Effector memory CD4-positive, alpha-beta T cell (primary cell): ENCODE data around the gene SERPINH1.

Experiments used
- DNase-seq, 3 donors: peaks; one replicate each; pipeline ENCODE4 v3.0.0-alpha.2; 2020
- H3K27ac ChIP-seq: 2 replicates; pipeline ENCODE4 v1.7.0; 2013; ENCODE audit warnings: mild to moderate bottlenecking, low read length, moderate library complexity; ENCODE audit not compliant: insufficient read depth, poor library complexity, severe bottlenecking
- H3K27me3 ChIP-seq: replicated peaks from 2 replicates; pipeline ENCODE4 v1.7.0; 2013; ENCODE audit warnings: mild to moderate bottlenecking, low read length; ENCODE audit not compliant: insufficient read depth, control insufficient read depth, poor library complexity, severe bottlenecking
- H3K36me3 ChIP-seq: 2 replicates; pipeline ENCODE4 v1.7.0; 2013; ENCODE audit warnings: mild to moderate bottlenecking, low read length, moderate library complexity; ENCODE audit not compliant: control insufficient read depth, insufficient read depth
- H3K4me1 ChIP-seq: 2 replicates; pipeline ENCODE4 v1.7.0; 2013; ENCODE audit warnings: low read length, mild to moderate bottlenecking; ENCODE audit not compliant: control insufficient read depth, insufficient read depth, poor library complexity, severe bottlenecking
- H3K4me3 ChIP-seq: 2 replicates; pipeline ENCODE4 v1.7.0; 2013; ENCODE audit warnings: low read length, low read depth, mild to moderate bottlenecking; ENCODE audit not compliant: insufficient read depth, poor library complexity, severe bottlenecking
- H3K9me3 ChIP-seq: 2 replicates; pipeline ENCODE4 v1.7.0; 2013; ENCODE audit warnings: mild to moderate bottlenecking, low read length, moderate library complexity; ENCODE audit not compliant: control insufficient read depth

Gene SERPINH1

DNA sequence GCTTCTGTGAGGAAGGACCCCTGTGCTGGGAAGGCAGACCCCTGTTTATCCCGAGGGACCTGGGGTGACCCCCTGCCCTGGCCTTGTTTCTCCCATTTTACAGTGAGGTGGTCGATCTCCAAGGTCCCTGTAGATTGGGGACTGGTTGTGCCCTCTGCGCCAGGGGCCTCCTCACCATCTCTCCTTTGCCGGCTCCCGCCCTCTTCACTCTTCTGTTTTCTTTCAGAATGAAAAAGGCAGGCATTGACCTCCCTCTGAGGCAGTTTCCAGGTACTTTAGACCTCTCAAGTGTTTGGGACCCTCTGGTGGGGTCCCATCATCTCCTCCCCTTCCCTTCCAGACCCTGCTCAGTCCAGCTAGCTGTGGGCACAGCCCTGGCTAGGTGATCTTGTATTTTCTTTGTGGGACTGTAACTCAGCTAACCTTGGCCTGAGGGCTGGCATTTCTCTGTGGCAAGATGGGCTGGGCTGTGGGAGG lies 1.5 kb downstream of the SERPINH1 start:
- Histone ChIP-seq H3K27ac (no peak overlapping the region), H3K4me1 (peaks cover 19% of the 10 kb centered on the region), H3K27me3 (no peaks in the 10 kb centered on the region), H3K4me3 (peak overlapping the region; percentile 88), H3K9me3 (no peaks in the 10 kb centered on the region), H3K36me3 (peaks cover 9% of the 10 kb centered on the region)
- no peak for DNase-seq

DNA sequence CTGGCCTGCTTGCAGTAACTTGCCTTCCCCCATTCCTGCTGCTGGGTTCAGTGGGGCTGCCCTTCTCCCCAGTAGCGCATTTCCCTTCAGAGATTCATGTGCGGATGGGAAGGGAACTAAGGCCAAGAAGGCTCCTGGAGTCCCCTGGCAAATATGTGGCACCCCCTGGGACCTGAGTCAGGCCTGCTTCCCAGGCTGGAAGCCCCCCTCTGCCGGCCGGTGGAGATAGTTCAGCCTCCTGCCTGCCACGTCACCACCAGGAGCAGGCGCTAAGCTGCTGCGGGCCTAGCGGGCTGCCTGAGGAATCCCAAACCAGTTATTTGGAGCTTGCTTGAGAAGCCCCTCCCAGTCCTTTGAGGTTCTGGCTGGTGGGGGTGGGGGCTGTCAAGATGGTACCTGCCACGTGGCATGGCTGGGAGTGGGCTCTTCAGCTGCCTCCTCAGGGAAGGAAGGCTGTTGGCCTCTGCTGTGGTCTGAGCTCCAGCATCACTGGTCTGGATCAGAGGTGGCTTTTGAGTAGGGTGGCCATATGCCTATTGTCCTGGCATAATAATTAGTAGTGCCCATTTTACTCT lies 2.0 kb downstream of the SERPINH1 start:
- H3K4me1 ChIP-seq = peaks cover 19% of the 10 kb centered on the region
- peaks cover 14% of the 10 kb centered on the region for H3K36me3 ChIP-seq
- DNase-seq = no peak
- H3K4me3 ChIP-seq = no peak overlapping the region
- no peaks in the 10 kb centered on the region for H3K9me3 ChIP-seq
- H3K27me3 ChIP-seq = no peaks in the 10 kb centered on the region
- H3K27ac ChIP-seq = no peak overlapping the region

DNA sequence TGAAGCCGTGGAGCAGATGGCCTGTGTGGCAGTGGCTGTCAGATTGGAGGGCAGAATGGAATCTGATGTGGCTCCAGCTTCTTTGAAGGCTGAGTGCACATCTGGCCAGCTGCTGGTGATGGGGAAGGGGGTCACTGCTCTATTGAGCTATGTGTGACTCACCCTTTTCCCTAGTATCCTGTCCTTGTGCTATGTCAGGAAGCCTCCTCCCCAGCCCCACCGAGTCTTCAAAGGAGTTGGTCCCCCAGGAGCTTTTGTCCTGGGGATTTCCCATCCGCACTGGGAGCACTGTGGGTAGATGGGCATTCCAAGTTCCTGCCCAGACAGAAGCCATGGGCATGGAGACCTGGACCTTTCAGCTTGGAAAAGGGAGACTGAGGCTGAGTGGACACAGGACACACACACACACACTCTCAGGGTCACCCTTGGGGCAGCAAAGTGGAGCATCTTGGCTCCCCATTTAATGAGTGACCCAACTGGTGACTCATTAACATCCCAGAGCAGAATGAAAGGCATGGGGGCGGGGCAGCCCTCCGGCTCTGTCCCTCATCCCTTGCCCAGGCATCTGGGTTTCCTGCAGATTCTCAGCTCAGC lies 3.3 kb downstream of the SERPINH1 start:
- no peak for DNase-seq
- Histone ChIP-seq H3K27ac (no peak overlapping the region), H3K27me3 (no peaks in the 10 kb centered on the region), H3K9me3 (no peaks in the 10 kb centered on the region), H3K4me3 (no peak overlapping the region), H3K36me3 (peaks cover 23% of the 10 kb centered on the region), H3K4me1 (peaks cover 19% of the 10 kb centered on the region)

DNA sequence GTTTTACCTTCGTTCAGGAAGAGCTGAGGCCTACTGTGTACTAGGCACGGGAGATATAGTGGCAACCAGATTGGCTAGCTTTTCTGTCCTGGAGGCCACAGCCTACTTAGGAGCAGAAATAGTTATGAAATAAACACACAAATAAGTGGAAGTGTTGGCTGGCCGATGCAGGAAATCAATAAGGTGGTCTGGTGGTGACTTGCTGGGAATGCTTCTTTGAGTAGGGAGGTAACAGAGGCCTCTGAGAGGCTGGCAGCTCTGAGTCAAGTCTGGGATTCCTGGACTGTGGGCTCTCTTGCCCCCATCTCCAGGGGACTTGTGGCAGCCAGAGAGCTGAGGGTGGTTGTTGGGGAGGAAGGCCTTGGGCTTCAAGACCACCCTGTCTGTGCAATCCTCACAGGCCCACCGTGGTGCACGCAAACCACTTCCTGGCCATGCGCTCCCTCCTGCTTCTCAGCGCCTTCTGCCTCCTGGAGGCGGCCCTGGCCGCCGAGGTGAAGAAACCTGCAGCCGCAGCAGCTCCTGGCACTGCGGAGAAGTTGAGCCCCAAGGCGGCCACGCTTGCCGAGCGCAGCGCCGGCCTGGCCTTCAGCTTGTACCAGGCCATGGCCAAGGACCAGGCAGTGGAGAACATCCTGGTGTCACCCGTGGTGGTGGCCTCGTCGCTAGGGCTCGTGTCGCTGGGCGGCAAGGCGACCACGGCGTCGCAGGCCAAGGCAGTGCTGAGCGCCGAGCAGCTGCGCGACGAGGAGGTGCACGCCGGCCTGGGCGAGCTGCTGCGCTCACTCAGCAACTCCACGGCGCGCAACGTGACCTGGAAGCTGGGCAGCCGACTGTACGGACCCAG lies 4.1 kb downstream of the SERPINH1 start:
- Histone ChIP-seq H3K4me3 (no peak overlapping the region), H3K36me3 (peaks cover 24% of the 10 kb centered on the region), H3K9me3 (no peaks in the 10 kb centered on the region), H3K27ac (no peak overlapping the region), H3K4me1 (peaks cover 19% of the 10 kb centered on the region), H3K27me3 (no peaks in the 10 kb centered on the region)
- no peak for DNase-seq

DNA sequence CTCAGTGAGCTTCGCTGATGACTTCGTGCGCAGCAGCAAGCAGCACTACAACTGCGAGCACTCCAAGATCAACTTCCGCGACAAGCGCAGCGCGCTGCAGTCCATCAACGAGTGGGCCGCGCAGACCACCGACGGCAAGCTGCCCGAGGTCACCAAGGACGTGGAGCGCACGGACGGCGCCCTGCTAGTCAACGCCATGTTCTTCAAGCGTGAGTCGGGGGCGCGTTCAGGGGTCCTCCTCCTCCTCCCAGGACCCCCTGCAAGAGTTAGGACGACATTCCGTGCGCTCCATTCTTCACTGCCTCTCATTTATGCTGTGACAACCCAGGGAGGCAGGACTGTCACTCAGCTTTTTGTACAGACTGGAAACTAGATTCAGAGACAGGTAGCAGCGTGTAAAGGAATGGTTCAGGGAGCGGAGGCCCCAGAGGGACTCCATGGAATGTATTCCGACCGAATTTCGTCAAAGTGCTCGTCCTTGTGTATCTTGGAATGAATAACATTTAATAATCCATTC lies 4.8 kb downstream of the SERPINH1 start:
- H3K27ac ChIP-seq = no peak overlapping the region
- peaks cover 13% of the 10 kb centered on the region for H3K4me1 ChIP-seq
- no peak for DNase-seq
- H3K36me3 ChIP-seq = peaks cover 30% of the 10 kb centered on the region
- H3K4me3 ChIP-seq = no peak overlapping the region
- no peaks in the 10 kb centered on the region for H3K27me3 ChIP-seq
- no peaks in the 10 kb centered on the region for H3K9me3 ChIP-seq

DNA sequence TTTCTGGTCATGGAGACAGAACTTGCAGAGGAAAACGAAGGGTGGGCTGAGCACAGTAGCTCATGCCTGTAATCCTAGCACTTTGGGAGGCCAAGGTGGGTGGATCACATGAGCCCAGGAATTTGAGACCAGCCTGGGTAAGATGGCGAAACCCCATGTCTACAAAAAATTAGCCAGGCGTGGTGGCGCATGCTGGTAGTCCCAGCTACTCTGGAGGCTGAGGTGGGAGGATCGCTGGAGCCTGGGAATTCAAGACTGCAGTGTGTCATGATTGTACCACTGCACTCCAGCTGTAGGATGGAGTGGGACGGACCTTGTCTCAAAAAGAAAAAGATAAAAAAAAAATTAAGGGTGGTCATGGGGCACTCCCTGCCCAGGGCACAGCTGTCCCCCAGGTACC lies 5.9 kb downstream of the SERPINH1 start:
- Histone ChIP-seq H3K27me3 (no peaks in the 10 kb centered on the region), H3K27ac (no peak overlapping the region), H3K9me3 (no peaks in the 10 kb centered on the region), H3K4me3 (no peak overlapping the region), H3K36me3 (peaks cover 38% of the 10 kb centered on the region), H3K4me1 (peaks cover 9% of the 10 kb centered on the region)
- no peak for DNase-seq

DNA sequence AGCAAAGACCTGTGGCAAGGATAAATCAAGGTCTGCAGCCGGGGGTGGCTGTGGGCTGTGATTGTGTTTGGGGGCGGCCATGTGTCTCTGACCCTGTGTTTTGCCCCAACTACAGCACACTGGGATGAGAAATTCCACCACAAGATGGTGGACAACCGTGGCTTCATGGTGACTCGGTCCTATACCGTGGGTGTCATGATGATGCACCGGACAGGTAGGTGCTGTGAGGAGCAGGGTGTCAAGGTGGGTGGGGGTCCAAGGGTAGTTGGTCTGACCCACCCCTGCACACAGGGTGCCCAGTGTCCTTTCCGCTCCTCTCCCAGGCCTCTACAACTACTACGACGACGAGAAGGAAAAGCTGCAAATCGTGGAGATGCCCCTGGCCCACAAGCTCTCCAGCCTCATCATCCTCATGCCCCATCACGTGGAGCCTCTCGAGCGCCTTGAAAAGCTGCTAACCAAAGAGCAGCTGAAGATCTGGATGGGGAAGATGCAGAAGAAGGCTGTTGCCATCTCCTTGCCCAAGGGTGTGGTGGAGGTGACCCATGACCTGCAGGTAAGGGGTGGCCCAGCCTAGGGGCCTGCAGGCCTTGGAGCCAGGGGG lies 6.7 kb downstream of the SERPINH1 start:
- peaks cover 40% of the 10 kb centered on the region for H3K36me3 ChIP-seq
- peaks cover 1% of the 10 kb centered on the region for H3K4me1 ChIP-seq

DNA sequence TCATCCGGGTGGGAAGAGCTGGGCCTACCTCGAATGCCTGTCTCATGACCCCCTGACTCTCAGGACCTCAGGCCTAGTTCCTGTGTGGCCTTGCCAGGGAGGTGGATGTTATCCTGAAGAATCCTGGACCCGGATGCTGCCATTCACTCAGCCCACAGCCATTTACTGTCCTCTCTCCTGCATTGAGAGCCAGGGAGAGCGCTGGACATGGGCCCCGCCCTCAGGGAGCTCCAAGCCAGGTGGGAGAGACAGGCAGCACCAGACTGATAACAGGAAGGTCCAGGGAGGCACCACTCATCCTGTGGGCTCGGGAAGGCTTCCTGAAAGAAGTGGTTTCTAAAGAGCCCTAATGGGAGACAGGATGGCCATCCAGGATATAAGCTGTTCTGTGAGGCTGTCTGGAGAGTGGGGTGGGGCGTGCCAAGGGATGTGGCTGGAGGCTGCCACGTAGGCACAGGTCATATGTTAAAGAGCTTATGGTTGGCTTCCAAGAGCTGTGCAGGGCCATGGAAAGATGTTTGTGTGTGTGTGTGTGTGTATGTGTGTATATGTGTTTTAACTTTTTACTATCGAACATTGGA lies 8.6 kb downstream of the SERPINH1 start:
- Histone ChIP-seq H3K4me3 (no peak overlapping the region), H3K36me3 (peaks cover 40% of the 10 kb centered on the region), H3K4me1 (no peaks in the 10 kb centered on the region), H3K9me3 (no peaks in the 10 kb centered on the region), H3K27me3 (no peaks in the 10 kb centered on the region), H3K27ac (no peak overlapping the region)
- DNase-seq = no peak

More for the DNA sequence above, 6.7 kb downstream of the SERPINH1 start:
- no peak for DNase-seq
- Histone ChIP-seq H3K4me3 (no peak overlapping the region), H3K9me3 (no peaks in the 10 kb centered on the region), H3K27ac (no peak overlapping the region), H3K27me3 (no peaks in the 10 kb centered on the region)

DNA sequence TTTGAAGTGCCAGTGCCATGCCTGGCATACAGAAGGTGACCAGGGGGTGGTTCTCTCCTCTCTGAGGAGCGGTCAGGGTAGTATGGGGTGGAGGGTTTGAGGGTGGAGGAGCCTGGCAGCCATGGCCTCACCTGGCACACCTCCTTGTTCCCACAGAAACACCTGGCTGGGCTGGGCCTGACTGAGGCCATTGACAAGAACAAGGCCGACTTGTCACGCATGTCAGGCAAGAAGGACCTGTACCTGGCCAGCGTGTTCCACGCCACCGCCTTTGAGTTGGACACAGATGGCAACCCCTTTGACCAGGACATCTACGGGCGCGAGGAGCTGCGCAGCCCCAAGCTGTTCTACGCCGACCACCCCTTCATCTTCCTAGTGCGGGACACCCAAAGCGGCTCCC lies 9.6 kb downstream of the SERPINH1 start:
- Histone ChIP-seq H3K4me1 (no peaks in the 10 kb centered on the region), H3K4me3 (no peak overlapping the region), H3K9me3 (no peaks in the 10 kb centered on the region), H3K27me3 (no peaks in the 10 kb centered on the region), H3K27ac (no peak overlapping the region), H3K36me3 (peaks cover 40% of the 10 kb centered on the region)
- no peak for DNase-seq
